Measurements from ENCODE around the gene FNDC3B. TPM values are rescaled to one million over a fixed set of nuclear protein-coding genes. Genes with fewer than 3 reads are reported as not detected.

The FNDC3B gene
- total RNA-seq, 1 experiment from 2014 or later: 48.6 TPM

DNA sequence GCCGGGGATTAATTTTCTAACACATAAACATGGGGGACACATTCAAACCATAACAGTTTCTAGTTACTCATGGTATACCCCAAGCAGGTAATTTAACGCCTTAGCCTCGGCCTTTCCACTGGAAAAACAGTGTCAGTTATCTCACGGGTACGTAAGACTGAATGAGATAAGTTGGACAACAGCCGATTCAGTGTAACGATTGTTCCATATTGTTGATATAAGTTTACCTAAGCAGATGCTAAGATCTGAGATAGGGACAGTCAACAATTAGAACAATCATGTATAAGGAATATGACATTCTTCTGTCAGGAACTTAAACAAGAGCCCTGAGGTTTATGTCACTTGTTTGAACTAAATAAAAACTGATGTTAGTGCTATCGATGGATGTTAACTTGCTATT lies 278.1 kb downstream of the FNDC3B start:
- H3K27ac ChIP-seq (ENCODE audit: low read length): peak overlapping the region; percentile 88
- ChIA-PET CTCF (interaction anchor here (1.1 kb wide), 1 partner anchor 15 kb away, joined by 8 read pairs; no protein-coding TSS in a partner anchor), POLR2A (ENCODE audit: unreplicated experiment) (interaction anchor here (0.7 kb wide), 1 partner anchor 373 kb away, joined by 5 read pairs; no protein-coding TSS in a partner anchor)
- no peaks in the 10 kb centered on the region for H3F3A ChIP-seq (ENCODE audit: low read length, unreplicated experiment)
- peaks cover 20% of the 10 kb centered on the region; the same call in 1 of the 2 replicates for H3K36me3 ChIP-seq (ENCODE audit: low read depth, low read length)
- H2AFZ ChIP-seq (ENCODE audit: low read length): no peak overlapping the region
- DNase-seq (peak; percentile 5), ATAC-seq (no peak)
- no peaks in the 10 kb centered on the region for H4K20me1 ChIP-seq (ENCODE audit: low read length)
- no peaks in the 10 kb centered on the region for H3K9me3 ChIP-seq (ENCODE audit: low read length)
- H3K9ac ChIP-seq (ENCODE audit: low read length): peak overlapping the region; percentile 37; the same call in 1 of the 2 replicates
- H3K9me2 ChIP-seq (replicated peaks; ENCODE audit: low read length): no peaks in the 10 kb centered on the region
- intact Hi-C loops (cut with micrococcal nuclease): loop anchor here (5.0 kb wide), 1 partner anchor 185 kb away; no protein-coding TSS in a partner anchor
- H3K27me3 ChIP-seq (ENCODE audit: low read length): no peaks in the 10 kb centered on the region
- no peak overlapping the region for H3K4me3 ChIP-seq (ENCODE audit: low read length)
- no TSS peak for BruUV-seq (replicated peaks)
- H3K4me1 ChIP-seq (ENCODE audit: insufficient read depth, low read length): peaks cover 36% of the 10 kb centered on the region
- TF ChIP-seq EZH2 (IDR thresholded peaks at IDR 0.05; ENCODE audit: low read length, unreplicated experiment) (no peak), EZH2phosphoT487 (IDR thresholded peaks at IDR 0.05; ENCODE audit: borderline replicate concordance, low read length) (no peak)
- TF ChIP-seq, protein P1, sequence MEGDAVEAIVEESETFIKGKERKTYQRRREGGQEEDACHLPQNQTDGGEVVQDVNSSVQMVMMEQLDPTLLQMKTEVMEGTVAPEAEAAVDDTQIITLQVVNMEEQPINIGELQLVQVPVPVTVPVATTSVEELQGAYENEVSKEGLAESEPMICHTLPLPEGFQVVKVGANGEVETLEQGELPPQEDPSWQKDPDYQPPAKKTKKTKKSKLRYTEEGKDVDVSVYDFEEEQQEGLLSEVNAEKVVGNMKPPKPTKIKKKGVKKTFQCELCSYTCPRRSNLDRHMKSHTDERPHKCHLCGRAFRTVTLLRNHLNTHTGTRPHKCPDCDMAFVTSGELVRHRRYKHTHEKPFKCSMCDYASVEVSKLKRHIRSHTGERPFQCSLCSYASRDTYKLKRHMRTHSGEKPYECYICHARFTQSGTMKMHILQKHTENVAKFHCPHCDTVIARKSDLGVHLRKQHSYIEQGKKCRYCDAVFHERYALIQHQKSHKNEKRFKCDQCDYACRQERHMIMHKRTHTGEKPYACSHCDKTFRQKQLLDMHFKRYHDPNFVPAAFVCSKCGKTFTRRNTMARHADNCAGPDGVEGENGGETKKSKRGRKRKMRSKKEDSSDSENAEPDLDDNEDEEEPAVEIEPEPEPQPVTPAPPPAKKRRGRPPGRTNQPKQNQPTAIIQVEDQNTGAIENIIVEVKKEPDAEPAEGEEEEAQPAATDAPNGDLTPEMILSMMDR (conservative IDR thresholded peaks at IDR 0.05; ENCODE audit: low read depth, low read length): no peak
- H3K4me2 ChIP-seq (ENCODE audit: low read length): peak overlapping the region; percentile 69
- H3K79me2 ChIP-seq (ENCODE audit: low read length): 0 out of 2 replicates have a peak, but pooled peaks cover 4% of the 10 kb centered on the region

- peaks cover 36% of the 10 kb centered on the region for H3K4me1 ChIP-seq (ENCODE audit: insufficient read depth, low read length)
- no peak overlapping the region for H2AFZ ChIP-seq (ENCODE audit: low read length)
- intact Hi-C loops (cut with micrococcal nuclease): loop anchor here (5.0 kb wide), 1 partner anchor 186 kb away; no protein-coding TSS in a partner anchor
- BruUV-seq (replicated peaks): no TSS peak
- no peaks in the 10 kb centered on the region for H4K20me1 ChIP-seq (ENCODE audit: low read length)
- H3K27ac ChIP-seq (ENCODE audit: low read length): peak overlapping the region; percentile 88
- H3K9me3 ChIP-seq (ENCODE audit: low read length): no peaks in the 10 kb centered on the region
- H3K9ac ChIP-seq (ENCODE audit: low read length): peak overlapping the region; percentile 37
- 0 out of 2 replicates have a peak, but pooled peaks cover 4% of the 10 kb centered on the region for H3K79me2 ChIP-seq (ENCODE audit: low read length)
- ATAC-seq (peak; percentile 91), DNase-seq (peak; percentile 89)
- TF ChIP-seq EZH2 (IDR thresholded peaks at IDR 0.05; ENCODE audit: low read length, unreplicated experiment) (no peak), EZH2phosphoT487 (IDR thresholded peaks at IDR 0.05; ENCODE audit: borderline replicate concordance, low read length) (no peak)
- TF ChIP-seq, protein P1 (conservative IDR thresholded peaks at IDR 0.05; ENCODE audit: low read depth, low read length): no peak
- H3K36me3 ChIP-seq (ENCODE audit: low read depth, low read length): peaks cover 20% of the 10 kb centered on the region; the same call in 1 of the 2 replicates
- no peaks in the 10 kb centered on the region for H3K27me3 ChIP-seq (ENCODE audit: low read length)
- CTCF ChIA-PET: interaction anchor here (1.1 kb wide), 1 partner anchor 14 kb away, joined by 8 read pairs; no protein-coding TSS in a partner anchor
- POLR2A ChIA-PET (ENCODE audit: unreplicated experiment): interaction anchor here (0.7 kb wide), 1 partner anchor 372 kb away, joined by 5 read pairs; no protein-coding TSS in a partner anchor
- no peaks in the 10 kb centered on the region for H3F3A ChIP-seq (ENCODE audit: low read length, unreplicated experiment)
- no peak overlapping the region for H3K4me3 ChIP-seq (ENCODE audit: low read length)
- peak overlapping the region; percentile 69 for H3K4me2 ChIP-seq (ENCODE audit: low read length)
- no peaks in the 10 kb centered on the region for H3K9me2 ChIP-seq (replicated peaks; ENCODE audit: low read length)
Measured at GRCh38 chr3:172317984-172318383, 278.6 kb downstream of the FNDC3B start.

GRCh38 chr3:172319595-172319994 lies 280.2 kb downstream of the FNDC3B start:
- H3K27me3 ChIP-seq (ENCODE audit: low read length): no peaks in the 10 kb centered on the region
- DNase-seq: no peak
- H3K36me3 ChIP-seq (ENCODE audit: low read depth, low read length): peaks cover 21% of the 10 kb centered on the region; the same call in 1 of the 2 replicates
- CTCF ChIA-PET: no interaction called here
- H3K4me1 ChIP-seq (ENCODE audit: insufficient read depth, low read length): peaks cover 36% of the 10 kb centered on the region
- H3F3A ChIP-seq (ENCODE audit: low read length, unreplicated experiment): no peaks in the 10 kb centered on the region
- TF ChIP-seq, protein P1 (conservative IDR thresholded peaks at IDR 0.05; ENCODE audit: low read depth, low read length): no peak
- intact Hi-C loops (cut with micrococcal nuclease): loop anchor here (5.0 kb wide), 1 partner anchor 187 kb away; no protein-coding TSS in a partner anchor
- POLR2A ChIA-PET (ENCODE audit: unreplicated experiment): no interaction called here
- H3K27ac ChIP-seq (ENCODE audit: low read length): no peak overlapping the region
- H4K20me1 ChIP-seq (ENCODE audit: low read length): no peaks in the 10 kb centered on the region
- no peak overlapping the region for H2AFZ ChIP-seq (ENCODE audit: low read length)
- H3K9me2 ChIP-seq (replicated peaks; ENCODE audit: low read length): no peaks in the 10 kb centered on the region
- no peak for ATAC-seq
- BruUV-seq (replicated peaks): no TSS peak
- H3K9ac ChIP-seq (ENCODE audit: low read length): no peak overlapping the region
- H3K4me3 ChIP-seq (ENCODE audit: low read length): no peak overlapping the region
- 0 out of 2 replicates have a peak, but pooled peaks cover 4% of the 10 kb centered on the region for H3K79me2 ChIP-seq (ENCODE audit: low read length)
- no peak overlapping the region for H3K4me2 ChIP-seq (ENCODE audit: low read length)
- H3K9me3 ChIP-seq (ENCODE audit: low read length): no peaks in the 10 kb centered on the region
